GM23338 (cell line): ENCODE measurements around the gene DDA1. TPM values are rescaled to one million over a fixed set of nuclear protein-coding genes. Genes with fewer than 3 reads are reported as not detected.
"Not testable (repeated sequence)": the region's sequence is repeated elsewhere in the genome, so short reads cannot be mapped to it uniquely, and the experiment has no call there.

Experiments used
- ATAC-seq: fragments of 200-7000 bp; cut with Tn5 transposase; 3 replicates; pipeline ENCODE4 v1.9.1; 2020
- DNase-seq: peaks from one replicate; pipeline ENCODE4 v3.0.0-alpha.2; 2015; ENCODE audit warnings: low spot score
- H2AFZ ChIP-seq: fragments of 200-600 bp; sonication (generic); 2 replicates; pipeline ENCODE4 v1.8.0; 2016; ENCODE audit warnings: antibody characterized with exemption, mild to moderate bottlenecking, moderate library complexity
- H3F3A ChIP-seq: fragments of 200-600 bp; sonication (generic); replicated peaks from 2 replicates; pipeline ENCODE4 v1.8.0; 2017; ENCODE audit warnings: antibody characterized with exemption, mixed run types, low read depth
- H3K27ac ChIP-seq: fragments of 200-600 bp; sonication (generic); 2 replicates; pipeline ENCODE4 v1.6.1; 2016; ENCODE audit warnings: low read depth
- H3K27me3 ChIP-seq: fragments of 200-600 bp; sonication (generic); 2 replicates; pipeline ENCODE4 v1.8.0; 2016; ENCODE audit warnings: mild to moderate bottlenecking, mixed run types, moderate library complexity; ENCODE audit not compliant: insufficient read depth
- H3K36me3 ChIP-seq: fragments of 200-600 bp; sonication (generic); 2 replicates; pipeline ENCODE4 v1.8.0; 2016; ENCODE audit warnings: mild to moderate bottlenecking; ENCODE audit not compliant: insufficient read depth
- H3K4me1 ChIP-seq: fragments of 200-600 bp; sonication (generic); 2 replicates; pipeline ENCODE4 v1.8.0; 2016; ENCODE audit warnings: mild to moderate bottlenecking, moderate library complexity; ENCODE audit not compliant: insufficient read depth
- H3K4me2 ChIP-seq: fragments of 200-600 bp; sonication (generic); 2 replicates; pipeline ENCODE4 v1.7.1; 2017; ENCODE audit warnings: mixed run types
- H3K4me3 ChIP-seq: fragments of 200-600 bp; sonication (generic); 2 replicates; pipeline ENCODE4 v1.6.1; 2016; ENCODE audit warnings: mixed run types
- H3K79me2 ChIP-seq: fragments of 200-600 bp; sonication (generic); replicated peaks from 2 replicates; pipeline ENCODE4 v1.8.0; 2017; ENCODE audit warnings: mild to moderate bottlenecking; ENCODE audit not compliant: insufficient read depth
- H3K9me2 ChIP-seq: fragments of 200-600 bp; sonication (generic); 2 replicates; pipeline ENCODE4 v1.8.0; 2017; ENCODE audit not compliant: insufficient read depth
- H4K20me1 ChIP-seq: fragments of 200-600 bp; sonication (generic); replicated peaks from 2 replicates; pipeline ENCODE4 v1.8.0; 2017; ENCODE audit warnings: mild to moderate bottlenecking; ENCODE audit not compliant: insufficient read depth
- H3K27ac Mint-ChIP-seq: 2 replicates; pipeline ENCODE4 v1.8.0; 2020; ENCODE audit warnings: inconsistent platforms, mild to moderate bottlenecking, moderate library complexity, mixed read lengths
- H3K27me3 Mint-ChIP-seq: 3 replicates; pipeline ENCODE4 v1.8.0; 2022; ENCODE audit warnings: low read depth, mild to moderate bottlenecking, moderate library complexity, mixed read lengths, inconsistent platforms; ENCODE audit not compliant: insufficient read depth, poor library complexity
- H3K36me3 Mint-ChIP-seq: 3 replicates; pipeline ENCODE4 v1.8.0; 2021; ENCODE audit warnings: low read depth, mild to moderate bottlenecking, inconsistent platforms, moderate library complexity, mixed read lengths
- H3K4me1 Mint-ChIP-seq: 3 replicates; pipeline ENCODE4 v1.8.0; 2020; ENCODE audit warnings: mild to moderate bottlenecking, inconsistent platforms, mixed read lengths
- H3K4me3 Mint-ChIP-seq: 3 replicates; pipeline ENCODE4 v1.8.0; 2021; ENCODE audit warnings: moderate library complexity, mild to moderate bottlenecking, inconsistent platforms, mixed read lengths
- H3K9me3 Mint-ChIP-seq: 3 replicates; pipeline ENCODE4 v1.8.0; 2020; ENCODE audit warnings: moderate library complexity, mild to moderate bottlenecking, inconsistent platforms, mixed read lengths
- CREB1 ChIP-seq: fragments of 250-450 bp; sonication (Bioruptor Pico); IDR thresholded peaks from 2 replicates; pipeline ENCODE4 v1.5.0; 2020; ENCODE audit warnings: low read depth, mild to moderate bottlenecking, moderate library complexity
- ETS1 ChIP-seq: IDR thresholded peaks from 2 replicates; pipeline ENCODE4 v1.6.1; 2016; ENCODE audit warnings: antibody characterized with exemption
- EZH2 ChIP-seq: fragments of 200-600 bp; sonication (generic); IDR thresholded peaks from one replicate; pipeline ENCODE4 v1.8.0; 2017; ENCODE audit warnings: antibody characterized with exemption, mild to moderate bottlenecking, low read depth; ENCODE audit not compliant: unreplicated experiment
- EZH2phosphoT487 ChIP-seq: fragments of 200-600 bp; sonication (generic); IDR thresholded peaks from one replicate; pipeline ENCODE4 v1.8.1; 2018; ENCODE audit warnings: antibody characterized with exemption; ENCODE audit not compliant: unreplicated experiment
- JUNB ChIP-seq: IDR thresholded peaks from one replicate; pipeline ENCODE4 v1.6.1; 2016; ENCODE audit warnings: antibody characterized with exemption; ENCODE audit not compliant: unreplicated experiment
- NANOG ChIP-seq: IDR thresholded peaks from 2 replicates; pipeline ENCODE4 v1.6.1; 2016; ENCODE audit warnings: antibody characterized with exemption, borderline replicate concordance
- POLR2AphosphoS5 ChIP-seq: IDR thresholded peaks from 2 replicates; pipeline ENCODE4 v1.6.1; 2016; ENCODE audit warnings: antibody characterized with exemption, low read depth
- REST ChIP-seq: IDR thresholded peaks from one replicate; pipeline ENCODE4 v1.6.1; 2018; ENCODE audit warnings: antibody characterized with exemption; ENCODE audit not compliant: unreplicated experiment
- STAT1 ChIP-seq: IDR thresholded peaks from one replicate; pipeline ENCODE4 v1.6.1; 2016; ENCODE audit warnings: antibody characterized with exemption; ENCODE audit not compliant: unreplicated experiment
- ZNF114 ChIP-seq: fragments of 250-450 bp; sonication (Bioruptor Pico); IDR thresholded peaks from 2 replicates; pipeline ENCODE4 v1.5.0; 2020; ENCODE audit warnings: mild to moderate bottlenecking, moderate library complexity
- ZNF331 ChIP-seq: fragments of 250-450 bp; sonication (Bioruptor Pico); IDR thresholded peaks from 2 replicates; pipeline ENCODE4 v1.5.0; 2020; ENCODE audit warnings: low read depth, mild to moderate bottlenecking, moderate library complexity
- ZNF462 ChIP-seq: fragments of 250-450 bp; sonication (Bioruptor Pico); IDR thresholded peaks from 2 replicates; pipeline ENCODE4 v1.5.0; 2020; ENCODE audit warnings: mild to moderate bottlenecking, moderate library complexity
- polyA plus RNA-seq: library from polyadenylated mRNA; unstranded; fragments of >200 nt; fragmentation: Nextera tagmentation; extraction: Ambion mirVana; gene quantifications from 2 replicates; pipeline ENCODE4 v1.2.1, GENCODE V29; 2016
- total RNA-seq: library from RNA; depleted of rRNA; stranded (reverse); fragments of >200 nt; shearing (Covaris generic); gene quantifications from 2 replicates; pipeline ENCODE4 v1.2.3, GENCODE V29; 2014

The DDA1 gene
- total and polyA plus RNA-seq, 2 experiments from 2014 or later: 34.6 to 107 TPM

- not testable (repeated sequence) for H3K27me3 ChIP-seq, H3K9me2 ChIP-seq, H3K27ac ChIP-seq, H3K4me1 Mint-ChIP-seq, H3K79me2 ChIP-seq, H3K4me3 ChIP-seq, H3K9me3 Mint-ChIP-seq, DNase-seq, H3F3A ChIP-seq, H2AFZ ChIP-seq, H4K20me1 ChIP-seq, H3K36me3 Mint-ChIP-seq, ATAC-seq, H3K4me1 ChIP-seq, H3K36me3 ChIP-seq, H3K4me2 ChIP-seq, H3K4me3 Mint-ChIP-seq, H3K27me3 Mint-ChIP-seq, H3K27ac Mint-ChIP-seq
Observed at GRCh38 chr19:17363852-17364605, 54.7 kb downstream of the DDA1 start.

- Histone ChIP-seq H3K4me2 (no peak overlapping the region), H3K4me1 (no peaks in the 10 kb centered on the region; the same call in 1 of the 2 replicates), H4K20me1 (no peaks in the 10 kb centered on the region), H3K27ac (no peak overlapping the region), H3K9me2 (no peaks in the 10 kb centered on the region), H3K79me2 (no peaks in the 10 kb centered on the region), H3K27me3 (no peaks in the 10 kb centered on the region), H3K36me3 (no peaks in the 10 kb centered on the region), H3F3A (no peaks in the 10 kb centered on the region), H2AFZ (no peak overlapping the region), H3K4me3 (no peak overlapping the region)
- no peak for DNase-seq
- no peak for ATAC-seq
- Mint-ChIP-seq H3K4me1 (peaks cover 3% of the 10 kb centered on the region; the same call in 2 of the 3 replicates), H3K9me3 (no peaks in the 10 kb centered on the region), H3K36me3 (no peaks in the 10 kb centered on the region), H3K27ac (no peak overlapping the region), H3K4me3 (no peak overlapping the region), H3K27me3 (peaks cover 5% of the 10 kb centered on the region)
- TF ChIP-seq JUNB: no peak
- no peak for TF ChIP-seq POLR2AphosphoS5
- TF ChIP-seq EZH2: no peak
- TF ChIP-seq ZNF114: no peak
- TF ChIP-seq ZNF331 (CRISPR knock-in tag): no peak
- TF ChIP-seq ETS1: no peak
- TF ChIP-seq ZNF462: no peak
- TF ChIP-seq CREB1 (CRISPR knock-in tag): no peak
- no peak for TF ChIP-seq EZH2phosphoT487
- no peak for TF ChIP-seq STAT1
- no peak for TF ChIP-seq REST
- no peak for TF ChIP-seq NANOG
Observed at GRCh38 chr19:17365361-17365760, 56.0 kb downstream of the DDA1 start.
